22Rv1 (cell line): ENCODE measurements around the gene SHQ1.

Source experiments
- CTCF ChIP-seq: fragments of 450-650 bp; IDR thresholded peaks from 2 replicates; pipeline ENCODE4 v1.5.1; 2017; ENCODE audit warnings: mild to moderate bottlenecking
- ZFX ChIP-seq: fragments of 450-650 bp; IDR thresholded peaks from 2 replicates; pipeline ENCODE4 v1.6.1; 2017; ENCODE audit warnings: antibody characterized with exemption, borderline replicate concordance

- TF ChIP-seq CTCF (no peak), ZFX (no peak)
These were observed 3.7 kb downstream of the SHQ1 start for GRCh38 chr3:72844436-72844993.
